Measurements from ENCODE around the gene GEMIN2. TPM values are rescaled to one million over a fixed set of nuclear protein-coding genes. Genes with fewer than 3 reads are reported as not detected.
"Not testable (repeated sequence)": the region's sequence is repeated elsewhere in the genome, so short reads cannot be mapped to it uniquely, and the experiment has no call there.

Gene GEMIN2
- total RNA-seq, 2 experiments from 2014 or later: 21.6 to 25.3 TPM

DNA sequence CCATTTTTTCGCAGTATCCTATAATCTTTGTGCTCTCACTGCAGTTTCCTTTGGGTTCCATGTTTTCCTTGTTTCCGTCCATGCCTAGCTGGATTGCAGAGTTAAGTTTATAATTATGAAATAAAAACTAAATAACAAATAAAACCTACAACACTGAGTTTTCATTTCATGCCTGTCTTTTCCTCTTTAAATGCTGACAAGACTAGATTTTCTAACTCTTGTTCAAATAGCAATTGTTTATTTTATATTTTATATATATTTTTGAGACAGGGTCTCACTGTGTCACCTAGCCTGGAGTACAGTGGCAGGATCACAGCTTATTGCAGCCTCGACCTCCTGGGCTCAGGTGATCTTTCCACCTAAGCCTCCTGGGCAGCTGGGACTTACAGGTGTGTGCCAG, 5.3 kb upstream of the GEMIN2 start:
- intact Hi-C loops (cut with micrococcal nuclease): no loop called here
- no peak for DNase-seq
- Mint-ChIP-seq H3K27me3 (no peaks in the 10 kb centered on the region), H3K27ac (no peak overlapping the region), H3K4me3 (no peak overlapping the region), H3K4me1 (ENCODE audit: low read depth) (peaks cover 26% of the 10 kb centered on the region), H3K9me3 (no peaks in the 10 kb centered on the region), H3K36me3 (ENCODE audit: low read depth) (no peaks in the 10 kb centered on the region)
- ATAC-seq: no peak
- ChIA-PET POLR2A (no interaction called here), CTCF (interaction anchor here (0.8 kb wide), 2 partner anchors 10 to 318 kb away, joined by 3 to 4 read pairs; no protein-coding TSS in a partner anchor)
- no peak for TF ChIP-seq CTCF (IDR thresholded peaks at IDR 0.05)

- Mint-ChIP-seq H3K4me1 (ENCODE audit: low read depth) (peaks cover 18% of the 10 kb centered on the region), H3K9me3 (no peaks in the 10 kb centered on the region), H3K36me3 (ENCODE audit: low read depth) (no peaks in the 10 kb centered on the region), H3K27ac (no peak overlapping the region), H3K4me3 (no peak overlapping the region), H3K27me3 (no peaks in the 10 kb centered on the region)
- TF ChIP-seq CTCF (IDR thresholded peaks at IDR 0.05): no peak
- DNase-seq (no peak), ATAC-seq (no peak)
- ChIA-PET CTCF (no interaction called here), POLR2A (interaction anchor here (0.5 kb wide), 1 partner anchor 47 kb away, joined by 3 read pairs; no protein-coding TSS in a partner anchor)
- intact Hi-C loops (cut with micrococcal nuclease): loop anchor here (5.0 kb wide), 2 partner anchors 62 to 322 kb away; partner anchors contain the start of genes FBXO33 and TRAPPC6B
Observed at GRCh38 chr14:39109893-39110715, 4.0 kb upstream of the GEMIN2 start.

- H3K27me3 Mint-ChIP-seq: no peaks in the 10 kb centered on the region
- DNase-seq (no peak), ATAC-seq (no peak)
- POLR2A ChIA-PET: interaction anchor here (0.6 to 2.5 kb wide), 11 partner anchors 10 to 318 kb away, joined by 3 to 10 read pairs (median 5); partner anchors contain the start of genes SEC23A and TRAPPC6B
- peak overlapping the region; percentile 96 for H3K4me3 Mint-ChIP-seq
- no peak for TF ChIP-seq CTCF (IDR thresholded peaks at IDR 0.05)
- H3K36me3 Mint-ChIP-seq (ENCODE audit: low read depth): peaks cover 8% of the 10 kb centered on the region
- CTCF ChIA-PET: interaction anchor here (1.0 to 1.8 kb wide), 4 partner anchors 10 to 313 kb away, joined by 4 to 8 read pairs (median 4); partner anchors contain the start of genes SEC23A and TRAPPC6B
- intact Hi-C loops (cut with micrococcal nuclease): loop anchor here (5.0 kb wide), 2 partner anchors 59 to 319 kb away; partner anchors contain the start of genes FBXO33 and TRAPPC6B
- peaks cover 21% of the 10 kb centered on the region for H3K4me1 Mint-ChIP-seq (ENCODE audit: low read depth)
- H3K27ac Mint-ChIP-seq: peak overlapping the region; percentile 95
- H3K9me3 Mint-ChIP-seq: no peaks in the 10 kb centered on the region
Observed at GRCh38 chr14:39113685-39114072, 444 bp upstream of the GEMIN2 start.

DNA sequence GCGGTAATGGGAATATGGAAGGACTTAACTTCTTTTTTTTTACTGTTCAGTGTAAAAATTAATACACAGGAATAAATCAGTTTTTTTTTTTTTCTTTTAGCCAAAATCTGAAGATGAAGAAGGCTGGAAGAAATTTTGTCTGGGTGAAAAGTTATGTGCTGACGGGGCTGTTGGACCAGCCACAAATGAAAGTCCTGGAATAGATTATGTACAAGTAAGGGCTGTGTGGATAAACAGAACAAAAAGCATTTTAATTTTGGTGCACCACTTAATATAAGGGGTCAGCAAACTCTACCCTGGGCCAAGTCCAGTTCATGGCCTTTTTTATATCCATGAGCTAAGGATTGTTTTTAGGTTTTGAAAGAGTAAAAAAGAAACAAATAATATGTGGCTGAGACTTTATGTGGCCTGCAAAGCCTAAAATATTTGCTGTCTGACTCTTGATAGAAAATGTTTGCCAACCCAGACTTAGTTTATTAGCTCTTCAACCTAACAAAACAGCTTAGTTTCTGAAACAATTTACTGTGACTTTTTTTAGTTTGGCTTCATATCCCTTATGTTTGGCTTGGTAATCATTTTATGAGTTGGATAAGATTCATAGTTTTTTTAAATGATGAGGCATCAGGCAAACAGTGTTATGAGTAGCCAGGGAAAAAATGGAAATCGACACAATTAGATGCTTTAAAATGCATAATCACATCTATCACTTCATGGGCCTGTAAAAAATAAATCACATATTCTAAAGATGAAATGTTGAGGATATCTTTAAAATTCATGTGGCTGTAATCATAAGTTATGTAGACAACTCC, 8.4 kb downstream of the GEMIN2 start:
- no peak overlapping the region for H3K27ac Mint-ChIP-seq
- no peak overlapping the region for H3K4me3 Mint-ChIP-seq
- no peaks in the 10 kb centered on the region for H3K27me3 Mint-ChIP-seq
- peaks cover under 1% of the 10 kb centered on the region for H3K4me1 Mint-ChIP-seq (ENCODE audit: low read depth)
- ChIA-PET CTCF (no interaction called here), POLR2A (no interaction called here)
- intact Hi-C loops (cut with micrococcal nuclease): no loop called here
- ATAC-seq: no peak
- no peaks in the 10 kb centered on the region for H3K9me3 Mint-ChIP-seq
- no peak for TF ChIP-seq CTCF (IDR thresholded peaks at IDR 0.05)
- H3K36me3 Mint-ChIP-seq (ENCODE audit: low read depth): peaks cover 33% of the 10 kb centered on the region
- DNase-seq: no peak

DNA sequence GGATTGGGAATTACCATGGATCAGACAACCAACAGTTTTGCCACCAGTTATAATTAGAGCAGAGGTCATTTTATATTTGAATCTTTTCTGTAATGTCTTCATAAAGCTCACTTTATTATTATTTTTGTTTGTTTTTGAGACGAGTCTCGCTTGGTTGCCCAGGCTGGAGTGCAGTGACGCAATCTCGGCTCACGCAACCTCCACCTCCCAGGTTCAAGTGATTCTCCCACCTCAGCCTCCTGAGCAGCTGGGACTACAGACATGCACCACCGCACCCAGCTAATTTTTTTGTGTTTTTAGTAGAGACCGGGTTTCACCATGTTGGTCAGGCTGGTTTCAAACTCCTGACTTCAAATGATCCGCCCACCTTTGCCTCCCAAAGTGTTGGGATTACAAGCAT, 23.7 kb downstream of the GEMIN2 start:
- H3K36me3 Mint-ChIP-seq (ENCODE audit: low read depth): peaks cover 32% of the 10 kb centered on the region
- intact Hi-C loops (cut with micrococcal nuclease); ATAC-seq; H3K9me3 Mint-ChIP-seq; DNase-seq; H3K4me1 Mint-ChIP-seq (ENCODE audit: low read depth); H3K27me3 Mint-ChIP-seq; H3K4me3 Mint-ChIP-seq; H3K27ac Mint-ChIP-seq: not testable (repeated sequence)
- ChIA-PET POLR2A (interaction anchor here (2.9 kb wide), 1 partner anchor 32 kb away, joined by 8 read pairs; the partner anchor contains the start of gene TRAPPC6B), CTCF (interaction anchor here (1.1 kb wide), 1 partner anchor 14 kb away, joined by 3 read pairs; no protein-coding TSS in a partner anchor)
